HG03025 (cell line): Measurements from ENCODE around the gene RBKS.

ENCODE experiments used
- ATAC-seq: cut with Tn5 transposase; IDR thresholded peaks from one replicate; pipeline ENCODE4 v1.9.1; 2021; ENCODE audit warnings: mild to moderate bottlenecking, moderate library complexity; ENCODE audit not compliant: unreplicated experiment, low FRiP score

RBKS gene

GRCh38 chr2:27805180-27805579, 85.0 kb downstream of the RBKS start:
- ATAC-seq, result no peak

GRCh38 chr2:27804146-27804545, 86.0 kb downstream of the RBKS start:
- no peak for ATAC-seq

- no peak for ATAC-seq
Measured at GRCh38 chr2:27803046-27803445, 87.1 kb downstream of the RBKS start.

- no peak for ATAC-seq
Measured at GRCh38 chr2:27802547-27802946, 87.6 kb downstream of the RBKS start.

- ATAC-seq, result no peak
Measured at GRCh38 chr2:27800856-27801255, 89.3 kb downstream of the RBKS start.

- no peak for ATAC-seq
Measured at GRCh38 chr2:27799646-27800010, 90.6 kb downstream of the RBKS start.

- ATAC-seq, result no peak
Measured at GRCh38 chr2:27798948-27799645, 91.1 kb downstream of the RBKS start.

- no peak for ATAC-seq
Measured at GRCh38 chr2:27798486-27798885, 91.7 kb downstream of the RBKS start.

GRCh38 chr2:27797841-27798240, 92.3 kb downstream of the RBKS start:
- no peak for ATAC-seq

- ATAC-seq, result no peak
Measured at GRCh38 chr2:27796791-27797765, 93.1 kb downstream of the RBKS start.

- no peak for ATAC-seq
Measured at GRCh38 chr2:27795868-27796277, 94.3 kb downstream of the RBKS start.

GRCh38 chr2:27795093-27795834, 94.9 kb downstream of the RBKS start:
- ATAC-seq, result no peak

GRCh38 chr2:27792759-27793158, 97.4 kb downstream of the RBKS start:
- ATAC-seq, result no peak

- no peak for ATAC-seq
Measured at GRCh38 chr2:27790796-27791195, 99.4 kb downstream of the RBKS start.

- ATAC-seq, result no peak
Measured at GRCh38 chr2:27782701-27783100, 107.5 kb downstream of the RBKS start.

- ATAC-seq, result no peak
Measured at GRCh38 chr2:27781496-27781895, 108.7 kb downstream of the RBKS start.

GRCh38 chr2:27779417-27780055, 110.7 kb downstream of the RBKS start:
- no peak for ATAC-seq

- ATAC-seq, result no peak
Measured at GRCh38 chr2:27776696-27777095, 113.5 kb downstream of the RBKS start.

GRCh38 chr2:27776097-27776496, 114.1 kb downstream of the RBKS start:
- no peak for ATAC-seq

- no peak for ATAC-seq
Measured at GRCh38 chr2:27773959-27774358, 116.2 kb downstream of the RBKS start.

- no peak for ATAC-seq
Measured at GRCh38 chr2:27772804-27773203, 117.4 kb downstream of the RBKS start.
